Stomach (tissue), 4 donors: Measurements from ENCODE around the gene MUSTN1.

Experiments used
- POLR2A ChIP-seq, 4 donors: fragments of 450-650 bp; IDR thresholded peaks; one replicate each; pipeline ENCODE4 v1.6.1; 2016; ENCODE audit warnings: antibody characterized with exemption in 4 of 4, control low read depth in 2 of 4, mild to moderate bottlenecking in 1 of 4, moderate library complexity in 1 of 4
- TF ChIP-seq, protein P1 (sequence below), 7 experiments: fragments of 450-650 bp in 4 of 7; fragments of 200-600 bp in 3 of 7; sonication (generic) in 3 of 7; IDR thresholded peaks; one replicate each; pipeline ENCODE4 v1.5.1; 2016 to 2019; ENCODE audit warnings: antibody characterized with exemption in 7 of 7, control low read depth in 2 of 7, mild to moderate bottlenecking in 1 of 7

DNA sequence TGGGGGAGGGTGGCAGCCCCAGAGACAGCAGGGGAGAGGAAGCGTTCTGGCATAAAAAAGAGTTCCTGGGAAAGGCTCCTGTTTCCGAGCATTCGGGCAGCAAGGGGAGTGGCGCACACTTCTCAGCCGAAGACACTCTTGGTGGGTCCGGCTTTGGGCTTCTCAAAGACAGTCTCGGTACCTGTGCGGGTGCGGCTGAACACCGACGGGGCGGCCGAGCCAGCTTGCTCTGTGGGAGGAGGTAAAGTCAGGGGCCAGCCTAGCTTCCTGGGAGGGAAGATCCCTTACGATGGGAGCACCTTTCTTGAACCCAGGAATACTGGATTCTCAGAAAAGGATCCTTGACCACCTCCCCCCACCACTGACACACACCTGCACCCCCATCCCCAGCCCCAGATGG, 1.6 kb downstream of the MUSTN1 start:
- TF ChIP-seq, protein P1, sequence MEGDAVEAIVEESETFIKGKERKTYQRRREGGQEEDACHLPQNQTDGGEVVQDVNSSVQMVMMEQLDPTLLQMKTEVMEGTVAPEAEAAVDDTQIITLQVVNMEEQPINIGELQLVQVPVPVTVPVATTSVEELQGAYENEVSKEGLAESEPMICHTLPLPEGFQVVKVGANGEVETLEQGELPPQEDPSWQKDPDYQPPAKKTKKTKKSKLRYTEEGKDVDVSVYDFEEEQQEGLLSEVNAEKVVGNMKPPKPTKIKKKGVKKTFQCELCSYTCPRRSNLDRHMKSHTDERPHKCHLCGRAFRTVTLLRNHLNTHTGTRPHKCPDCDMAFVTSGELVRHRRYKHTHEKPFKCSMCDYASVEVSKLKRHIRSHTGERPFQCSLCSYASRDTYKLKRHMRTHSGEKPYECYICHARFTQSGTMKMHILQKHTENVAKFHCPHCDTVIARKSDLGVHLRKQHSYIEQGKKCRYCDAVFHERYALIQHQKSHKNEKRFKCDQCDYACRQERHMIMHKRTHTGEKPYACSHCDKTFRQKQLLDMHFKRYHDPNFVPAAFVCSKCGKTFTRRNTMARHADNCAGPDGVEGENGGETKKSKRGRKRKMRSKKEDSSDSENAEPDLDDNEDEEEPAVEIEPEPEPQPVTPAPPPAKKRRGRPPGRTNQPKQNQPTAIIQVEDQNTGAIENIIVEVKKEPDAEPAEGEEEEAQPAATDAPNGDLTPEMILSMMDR (IDR thresholded peaks at IDR 0.05), result no peak
- TF ChIP-seq POLR2A (IDR thresholded peaks at IDR 0.05), result no peak
